Liver (tissue), 9 donors: ENCODE data around the gene BPI. TPM values are rescaled to one million over a fixed set of nuclear protein-coding genes. Genes with fewer than 3 reads are reported as not detected.

Experiments used
- DNase-seq: peaks from one replicate; pipeline ENCODE4 v3.0.0-alpha.2; 2017; ENCODE audit warnings: low spot score
- H3K27ac ChIP-seq, 2 donors: one replicate each; pipeline ENCODE4 v1.7.0; 2013; ENCODE audit warnings: inconsistent platforms in 2 of 2, low read length in 2 of 2, control low read depth in 1 of 2, low read depth in 1 of 2, mild to moderate bottlenecking in 1 of 2
- H3K27me3 ChIP-seq, 4 donors: one replicate each; pipeline versions ENCODE4 v1.6.1 to v1.7.0; 2013; ENCODE audit warnings: low read length in 3 of 4, inconsistent platforms in 1 of 4, mild to moderate bottlenecking in 1 of 4, moderate library complexity in 1 of 4; ENCODE audit not compliant: control insufficient read depth in 4 of 4, insufficient read depth in 4 of 4
- H3K36me3 ChIP-seq, 4 donors: one replicate each; pipeline versions ENCODE4 v1.6.1 to v1.7.0; 2013; ENCODE audit warnings: low read length in 3 of 4, mild to moderate bottlenecking in 3 of 4, low read depth in 1 of 4, moderate library complexity in 1 of 4; ENCODE audit not compliant: control insufficient read depth in 4 of 4, insufficient read depth in 3 of 4
- H3K4me1 ChIP-seq, 4 donors: one replicate each; pipeline versions ENCODE4 v1.6.1 to v1.7.0; 2013; ENCODE audit warnings: low read length in 3 of 4, mild to moderate bottlenecking in 3 of 4, moderate library complexity in 1 of 4; ENCODE audit not compliant: control insufficient read depth in 4 of 4, insufficient read depth in 4 of 4
- H3K4me3 ChIP-seq, 3 donors: one replicate each; pipeline versions ENCODE4 v1.6.1 to v1.7.0; 2013; ENCODE audit warnings: low read length in 3 of 3, control low read depth in 1 of 3, low read depth in 1 of 3, mild to moderate bottlenecking in 1 of 3
- H3K9ac ChIP-seq, 2 donors: one replicate each; pipeline ENCODE4 v1.7.0; 2013; ENCODE audit warnings: low read length in 2 of 2, mild to moderate bottlenecking in 2 of 2, moderate library complexity in 2 of 2, control low read depth in 1 of 2, low read depth in 1 of 2
- H3K9me3 ChIP-seq, 4 donors: one replicate each; pipeline versions ENCODE4 v1.6.1 to v1.7.0; 2013; ENCODE audit warnings: low read length in 3 of 4; ENCODE audit not compliant: control insufficient read depth in 4 of 4
- EGR1 ChIP-seq, 2 donors: IDR thresholded peaks; 2 replicates each; pipeline ENCODE4 v1.6.1; 2016 to 2018; ENCODE audit warnings: antibody characterized with exemption in 2 of 2, low read depth in 2 of 2
- FOXA1 ChIP-seq: IDR thresholded peaks from 2 replicates; pipeline ENCODE4 v1.6.1; 2016; ENCODE audit warnings: antibody characterized with exemption
- FOXA2 ChIP-seq: IDR thresholded peaks from 2 replicates; pipeline ENCODE4 v1.6.1; 2016; ENCODE audit warnings: antibody characterized with exemption
- GABPA ChIP-seq, 2 donors: IDR thresholded peaks in 1 of 2; conservative IDR thresholded peaks in 1 of 2; 2 replicates each; pipeline ENCODE4 v1.6.1; 2016; ENCODE audit warnings: antibody characterized with exemption in 2 of 2, mild to moderate bottlenecking in 1 of 2, moderate library complexity in 1 of 2
- HNF4A ChIP-seq, 2 donors: conservative IDR thresholded peaks; 2 replicates each; pipeline ENCODE4 v1.6.1; 2016; ENCODE audit warnings: antibody characterized with exemption in 2 of 2, mild to moderate bottlenecking in 2 of 2
- HNF4G ChIP-seq: IDR thresholded peaks from 2 replicates; pipeline ENCODE4 v1.6.1; 2016; ENCODE audit warnings: antibody characterized with exemption
- JUND ChIP-seq, 2 donors: IDR thresholded peaks; 2 replicates each; pipeline ENCODE4 v1.6.1; 2016; ENCODE audit warnings: antibody characterized with exemption in 2 of 2
- RAD21 ChIP-seq, 2 donors: IDR thresholded peaks; 2 replicates each; pipeline ENCODE4 v1.6.1; 2016; ENCODE audit warnings: antibody characterized with exemption in 2 of 2, mild to moderate bottlenecking in 2 of 2
- RXRA ChIP-seq, 2 donors: IDR thresholded peaks; 2 replicates each; pipeline ENCODE4 v1.6.1; 2017 to 2018; ENCODE audit warnings: antibody characterized with exemption in 2 of 2, mild to moderate bottlenecking in 1 of 2
- SP1 ChIP-seq: IDR thresholded peaks from 2 replicates; pipeline ENCODE4 v1.6.1; 2018; ENCODE audit warnings: antibody characterized with exemption, mild to moderate bottlenecking
- TAF1 ChIP-seq: conservative IDR thresholded peaks from 2 replicates; pipeline ENCODE4 v1.6.1; 2016; ENCODE audit warnings: antibody characterized with exemption, mild to moderate bottlenecking
- YY1 ChIP-seq: IDR thresholded peaks from 2 replicates; pipeline ENCODE4 v1.6.1; 2016; ENCODE audit warnings: antibody characterized with exemption, mild to moderate bottlenecking
- WGBS: extraction: QIAGEN DNeasy Blood & Tissue Kit; methylation state at CpG from one replicate; pipeline ENCODE4 v1.1.7; 2013; 5-methylcytosine and 5-hydroxymethylcytosine counted together
- polyA plus RNA-seq, 2 donors: library from polyadenylated mRNA; stranded (reverse) in 1 of 2; unstranded in 1 of 2; fragments of 200-250 nt in 1 of 2; fragments of >200 nt in 1 of 2; fragmentation: Nextera tagmentation in 1 of 2; extraction: Ambion mirVana in 1 of 2; gene quantifications; one replicate each; pipeline versions ENCODE4 v1.2.1 to v1.2.3, GENCODE V29; 2013 to 2015
- total RNA-seq, 2 donors: library from RNA; depleted of rRNA; stranded (reverse); fragments of >200 nt; gene quantifications; one replicate each; pipeline ENCODE4 v1.2.3, GENCODE V29; 2014
- TF ChIP-seq, protein P1 (sequence below): IDR thresholded peaks from 2 replicates; pipeline ENCODE4 v1.6.1; 2016; ENCODE audit warnings: antibody characterized with exemption
- TF ChIP-seq, protein P2 (sequence below): fragments of 150-350 bp; IDR thresholded peaks from 2 replicates; pipeline ENCODE4 v1.5.1; 2017; ENCODE audit warnings: improper control_type of control experiment, low read depth, low read length; ENCODE audit not compliant: missing input control
- TF ChIP-seq, protein P3 (sequence below): IDR thresholded peaks from 2 replicates; pipeline ENCODE4 v1.6.1; 2016; ENCODE audit warnings: antibody characterized with exemption, mild to moderate bottlenecking
- TF ChIP-seq, protein P4 (sequence below): IDR thresholded peaks from 2 replicates; pipeline ENCODE4 v1.6.1; 2016; ENCODE audit warnings: antibody characterized with exemption
- TF ChIP-seq, protein P5 (sequence below): IDR thresholded peaks from 2 replicates; pipeline ENCODE4 v1.6.1; 2016; ENCODE audit warnings: antibody characterized with exemption
- donor health status: healthy.
- donor health status: healthy.
- donor health status: healthy.
- donor health status: healthy.
- donor health status: healthy.

BPI gene
- total and polyA plus RNA-seq, 4 donors, result 0.08 to 10.3 (median 0.37) TPM; not detected in 1

DNA sequence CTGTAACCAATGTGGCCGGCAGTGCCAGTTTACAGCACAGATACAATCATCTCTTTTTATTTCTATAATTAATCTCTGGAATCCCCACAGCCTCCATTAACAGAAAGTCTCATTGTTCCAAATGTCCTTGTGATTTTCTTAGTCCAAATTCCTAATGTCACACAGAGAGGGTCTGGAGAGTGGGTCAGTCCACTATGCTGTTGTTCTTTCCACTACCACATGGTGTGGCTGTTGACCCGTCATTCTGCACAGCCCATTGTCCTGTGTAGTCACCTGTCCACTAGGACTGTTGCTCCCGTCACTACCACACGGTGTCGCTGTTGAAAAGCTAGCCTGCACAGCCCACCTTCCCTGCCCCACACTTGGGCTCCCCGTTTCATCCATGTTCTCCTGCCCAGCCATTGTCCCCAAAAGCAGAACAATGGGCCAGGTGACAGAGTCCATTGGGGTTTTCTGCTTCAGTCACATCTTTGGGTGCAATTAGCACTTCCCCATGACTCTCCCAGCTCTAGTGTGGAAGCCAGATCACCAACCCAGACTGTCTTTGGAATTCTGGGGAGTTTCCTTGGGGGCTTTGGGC, 33.7 kb downstream of the BPI start:
- Histone ChIP-seq H3K4me1 (peaks cover 8 to 30% (median 27%) of the 10 kb centered on the region in 4 donors), H3K9me3 (peaks cover 0 to 5% (median 0%) of the 10 kb centered on the region in 4 donors), H3K9ac (no peak overlapping the region), H3K27ac (no peak overlapping the region), H3K36me3 (no peaks in the 10 kb centered on the region), H3K27me3 (no peaks in the 10 kb centered on the region), H3K4me3 (no peak overlapping the region)
- peak; percentile 69 for DNase-seq
- 42% methylated on average over 6 of the region's 6 CpGs for WGBS
- TF ChIP-seq, protein P1, sequence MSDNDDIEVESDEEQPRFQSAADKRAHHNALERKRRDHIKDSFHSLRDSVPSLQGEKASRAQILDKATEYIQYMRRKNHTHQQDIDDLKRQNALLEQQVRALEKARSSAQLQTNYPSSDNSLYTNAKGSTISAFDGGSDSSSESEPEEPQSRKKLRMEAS, result no peak
- TF ChIP-seq SP1 (no peak), YY1 (no peak), RAD21 (IDR thresholded peaks at IDR 0.05) (peak; percentile 92 to 97), HNF4G (no peak), TAF1 (no peak), RXRA (IDR thresholded peaks at IDR 0.05) (peak in 1 of 2 donors; percentile 25)
- TF ChIP-seq, protein P2, sequence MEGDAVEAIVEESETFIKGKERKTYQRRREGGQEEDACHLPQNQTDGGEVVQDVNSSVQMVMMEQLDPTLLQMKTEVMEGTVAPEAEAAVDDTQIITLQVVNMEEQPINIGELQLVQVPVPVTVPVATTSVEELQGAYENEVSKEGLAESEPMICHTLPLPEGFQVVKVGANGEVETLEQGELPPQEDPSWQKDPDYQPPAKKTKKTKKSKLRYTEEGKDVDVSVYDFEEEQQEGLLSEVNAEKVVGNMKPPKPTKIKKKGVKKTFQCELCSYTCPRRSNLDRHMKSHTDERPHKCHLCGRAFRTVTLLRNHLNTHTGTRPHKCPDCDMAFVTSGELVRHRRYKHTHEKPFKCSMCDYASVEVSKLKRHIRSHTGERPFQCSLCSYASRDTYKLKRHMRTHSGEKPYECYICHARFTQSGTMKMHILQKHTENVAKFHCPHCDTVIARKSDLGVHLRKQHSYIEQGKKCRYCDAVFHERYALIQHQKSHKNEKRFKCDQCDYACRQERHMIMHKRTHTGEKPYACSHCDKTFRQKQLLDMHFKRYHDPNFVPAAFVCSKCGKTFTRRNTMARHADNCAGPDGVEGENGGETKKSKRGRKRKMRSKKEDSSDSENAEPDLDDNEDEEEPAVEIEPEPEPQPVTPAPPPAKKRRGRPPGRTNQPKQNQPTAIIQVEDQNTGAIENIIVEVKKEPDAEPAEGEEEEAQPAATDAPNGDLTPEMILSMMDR, result peak; percentile 95
- TF ChIP-seq, protein P3, sequence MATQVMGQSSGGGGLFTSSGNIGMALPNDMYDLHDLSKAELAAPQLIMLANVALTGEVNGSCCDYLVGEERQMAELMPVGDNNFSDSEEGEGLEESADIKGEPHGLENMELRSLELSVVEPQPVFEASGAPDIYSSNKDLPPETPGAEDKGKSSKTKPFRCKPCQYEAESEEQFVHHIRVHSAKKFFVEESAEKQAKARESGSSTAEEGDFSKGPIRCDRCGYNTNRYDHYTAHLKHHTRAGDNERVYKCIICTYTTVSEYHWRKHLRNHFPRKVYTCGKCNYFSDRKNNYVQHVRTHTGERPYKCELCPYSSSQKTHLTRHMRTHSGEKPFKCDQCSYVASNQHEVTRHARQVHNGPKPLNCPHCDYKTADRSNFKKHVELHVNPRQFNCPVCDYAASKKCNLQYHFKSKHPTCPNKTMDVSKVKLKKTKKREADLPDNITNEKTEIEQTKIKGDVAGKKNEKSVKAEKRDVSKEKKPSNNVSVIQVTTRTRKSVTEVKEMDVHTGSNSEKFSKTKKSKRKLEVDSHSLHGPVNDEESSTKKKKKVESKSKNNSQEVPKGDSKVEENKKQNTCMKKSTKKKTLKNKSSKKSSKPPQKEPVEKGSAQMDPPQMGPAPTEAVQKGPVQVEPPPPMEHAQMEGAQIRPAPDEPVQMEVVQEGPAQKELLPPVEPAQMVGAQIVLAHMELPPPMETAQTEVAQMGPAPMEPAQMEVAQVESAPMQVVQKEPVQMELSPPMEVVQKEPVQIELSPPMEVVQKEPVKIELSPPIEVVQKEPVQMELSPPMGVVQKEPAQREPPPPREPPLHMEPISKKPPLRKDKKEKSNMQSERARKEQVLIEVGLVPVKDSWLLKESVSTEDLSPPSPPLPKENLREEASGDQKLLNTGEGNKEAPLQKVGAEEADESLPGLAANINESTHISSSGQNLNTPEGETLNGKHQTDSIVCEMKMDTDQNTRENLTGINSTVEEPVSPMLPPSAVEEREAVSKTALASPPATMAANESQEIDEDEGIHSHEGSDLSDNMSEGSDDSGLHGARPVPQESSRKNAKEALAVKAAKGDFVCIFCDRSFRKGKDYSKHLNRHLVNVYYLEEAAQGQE, result no peak
- TF ChIP-seq, protein P4, sequence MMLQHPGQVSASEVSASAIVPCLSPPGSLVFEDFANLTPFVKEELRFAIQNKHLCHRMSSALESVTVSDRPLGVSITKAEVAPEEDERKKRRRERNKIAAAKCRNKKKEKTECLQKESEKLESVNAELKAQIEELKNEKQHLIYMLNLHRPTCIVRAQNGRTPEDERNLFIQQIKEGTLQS, result no peak

DNA sequence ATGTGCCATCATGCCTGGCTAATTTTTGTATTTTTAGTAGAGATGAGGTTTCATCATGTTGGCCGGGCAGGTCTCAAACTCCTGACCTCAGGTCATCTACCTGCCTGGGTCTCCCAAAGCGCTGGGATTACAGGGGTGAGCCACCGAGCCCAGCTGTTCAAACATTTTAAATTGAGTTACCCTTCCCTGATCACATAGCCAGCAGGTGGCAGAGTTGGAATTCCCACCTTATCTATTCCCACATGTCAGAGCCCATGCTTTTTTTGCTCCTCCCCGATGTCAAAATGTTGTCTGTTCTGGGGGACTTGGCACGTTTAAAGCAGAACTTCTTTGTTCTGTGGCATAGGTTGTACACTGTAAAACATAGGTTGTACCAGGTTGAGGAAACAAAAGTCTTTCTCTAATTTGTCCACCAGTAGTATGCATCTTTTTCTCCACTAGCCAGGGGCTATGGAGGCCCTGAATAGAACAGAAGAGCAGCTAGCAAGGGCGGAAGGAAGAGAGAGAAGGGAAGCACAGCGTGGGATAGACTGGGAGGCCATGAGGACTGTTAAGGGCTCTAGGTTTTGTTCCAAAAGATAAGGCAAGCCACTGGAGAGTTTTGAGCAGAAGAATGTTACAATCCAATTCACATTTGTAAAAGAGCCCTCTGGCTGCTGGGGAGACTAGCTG, 35.0 kb downstream of the BPI start:
- H3K27me3 ChIP-seq, result no peaks in the 10 kb centered on the region
- no peak overlapping the region for H3K9ac ChIP-seq
- DNase-seq, result no peak
- peaks cover 0 to 5% (median 0%) of the 10 kb centered on the region in 4 donors for H3K9me3 ChIP-seq
- peak overlapping the region in 1 of 2 donors; percentile 34 for H3K27ac ChIP-seq
- 29% methylated on average over 7 of the region's 7 CpGs for WGBS
- no peak overlapping the region for H3K4me3 ChIP-seq
- peaks cover 11 to 43% (median 36%) of the 10 kb centered on the region in 4 donors for H3K4me1 ChIP-seq
- no peaks in the 10 kb centered on the region for H3K36me3 ChIP-seq
- TF ChIP-seq, protein P5, sequence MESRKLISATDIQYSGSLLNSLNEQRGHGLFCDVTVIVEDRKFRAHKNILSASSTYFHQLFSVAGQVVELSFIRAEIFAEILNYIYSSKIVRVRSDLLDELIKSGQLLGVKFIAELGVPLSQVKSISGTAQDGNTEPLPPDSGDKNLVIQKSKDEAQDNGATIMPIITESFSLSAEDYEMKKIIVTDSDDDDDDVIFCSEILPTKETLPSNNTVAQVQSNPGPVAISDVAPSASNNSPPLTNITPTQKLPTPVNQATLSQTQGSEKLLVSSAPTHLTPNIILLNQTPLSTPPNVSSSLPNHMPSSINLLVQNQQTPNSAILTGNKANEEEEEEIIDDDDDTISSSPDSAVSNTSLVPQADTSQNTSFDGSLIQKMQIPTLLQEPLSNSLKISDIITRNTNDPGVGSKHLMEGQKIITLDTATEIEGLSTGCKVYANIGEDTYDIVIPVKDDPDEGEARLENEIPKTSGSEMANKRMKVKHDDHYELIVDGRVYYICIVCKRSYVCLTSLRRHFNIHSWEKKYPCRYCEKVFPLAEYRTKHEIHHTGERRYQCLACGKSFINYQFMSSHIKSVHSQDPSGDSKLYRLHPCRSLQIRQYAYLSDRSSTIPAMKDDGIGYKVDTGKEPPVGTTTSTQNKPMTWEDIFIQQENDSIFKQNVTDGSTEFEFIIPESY, result no peak
- TF ChIP-seq EGR1 (IDR thresholded peaks at IDR 0.05; ENCODE audit: low read depth in 2 of 2) (no peak), YY1 (peak; percentile 14), GABPA (IDR thresholded peaks at IDR 0.05 in 1 of 2, conservative IDR thresholded peaks at IDR 0.05 in 1 of 2) (no peak), RAD21 (IDR thresholded peaks at IDR 0.05) (peak; percentile 82 to 84), TAF1 (no peak), JUND (IDR thresholded peaks at IDR 0.05) (no peak), SP1 (no peak), RXRA (IDR thresholded peaks at IDR 0.05) (peak; percentile 24 to 72), HNF4A (conservative IDR thresholded peaks at IDR 0.05) (peak; percentile 15 to 56), HNF4G (no peak), FOXA1 (no peak), FOXA2 (no peak)
- TF ChIP-seq, protein P3, result no peak
- TF ChIP-seq, protein P1, result no peak
- TF ChIP-seq, protein P4, result no peak
